NCI-H2029 (cell line): ENCODE measurements around the gene C11orf58.

ENCODE experiments used
- DNase-seq: peaks from one replicate; lab custom pipeline; 2025; lab: John Stamatoyannopoulos, UW

Gene C11orf58

GRCh38 chr11:16738193-16738946 lies at the start of gene C11orf58:
TSS of gene C11orf58 (plus strand) at chr11:16738647. CDS start at chr11:16738779, 132 bp downstream.
- peak; percentile 98 for DNase-seq

- DNase-seq = no peak
Observed at GRCh38 chr11:16690086-16690485, 48.4 kb upstream of the C11orf58 start.

GRCh38 chr11:16703795-16704194 lies 34.7 kb upstream of the C11orf58 start:
- no peak for DNase-seq

- DNase-seq = no peak
Observed at GRCh38 chr11:16713594-16713993, 24.9 kb upstream of the C11orf58 start.

GRCh38 chr11:16722581-16723344 lies 15.7 kb upstream of the C11orf58 start:
- DNase-seq = no peak

DNA sequence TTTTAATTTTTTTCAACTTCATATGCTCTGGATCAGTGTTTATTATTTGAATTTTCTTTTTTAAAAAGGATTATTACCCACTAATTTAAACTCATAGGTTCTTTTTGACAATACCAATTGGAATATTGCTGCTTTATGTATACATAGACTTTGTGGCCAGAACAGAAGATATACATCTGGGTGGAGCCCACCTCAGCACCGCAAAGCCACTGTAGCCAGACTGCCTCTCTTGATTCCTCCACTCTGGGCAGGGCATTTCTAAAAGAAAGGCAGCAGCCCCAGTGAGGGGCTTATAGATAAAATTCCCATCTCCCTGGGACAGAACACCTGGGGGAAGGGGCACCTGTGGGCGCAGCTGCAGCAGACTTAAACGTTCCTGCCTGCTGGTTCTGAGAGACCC lies 10.6 kb upstream of the C11orf58 start:
- no peak for DNase-seq

DNA sequence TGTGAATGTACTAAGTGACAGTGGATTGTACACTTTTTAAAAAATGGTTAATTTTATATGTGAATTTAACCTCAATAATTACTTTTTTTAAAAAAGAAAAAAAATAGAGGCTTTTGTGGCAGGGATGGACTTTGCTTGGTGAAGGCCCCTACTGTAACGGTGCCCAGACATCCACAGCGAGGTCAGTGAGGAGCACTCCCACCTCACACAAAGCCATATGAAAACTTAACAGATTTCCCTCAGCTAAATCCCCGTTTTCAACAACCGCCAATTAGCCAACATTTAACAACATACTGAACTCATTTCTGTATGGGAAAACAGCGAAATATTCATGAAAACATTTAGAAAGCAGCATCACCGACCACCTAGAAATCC lies 642 bp upstream of the C11orf58 start:
- DNase-seq = peak; percentile 15

DNA sequence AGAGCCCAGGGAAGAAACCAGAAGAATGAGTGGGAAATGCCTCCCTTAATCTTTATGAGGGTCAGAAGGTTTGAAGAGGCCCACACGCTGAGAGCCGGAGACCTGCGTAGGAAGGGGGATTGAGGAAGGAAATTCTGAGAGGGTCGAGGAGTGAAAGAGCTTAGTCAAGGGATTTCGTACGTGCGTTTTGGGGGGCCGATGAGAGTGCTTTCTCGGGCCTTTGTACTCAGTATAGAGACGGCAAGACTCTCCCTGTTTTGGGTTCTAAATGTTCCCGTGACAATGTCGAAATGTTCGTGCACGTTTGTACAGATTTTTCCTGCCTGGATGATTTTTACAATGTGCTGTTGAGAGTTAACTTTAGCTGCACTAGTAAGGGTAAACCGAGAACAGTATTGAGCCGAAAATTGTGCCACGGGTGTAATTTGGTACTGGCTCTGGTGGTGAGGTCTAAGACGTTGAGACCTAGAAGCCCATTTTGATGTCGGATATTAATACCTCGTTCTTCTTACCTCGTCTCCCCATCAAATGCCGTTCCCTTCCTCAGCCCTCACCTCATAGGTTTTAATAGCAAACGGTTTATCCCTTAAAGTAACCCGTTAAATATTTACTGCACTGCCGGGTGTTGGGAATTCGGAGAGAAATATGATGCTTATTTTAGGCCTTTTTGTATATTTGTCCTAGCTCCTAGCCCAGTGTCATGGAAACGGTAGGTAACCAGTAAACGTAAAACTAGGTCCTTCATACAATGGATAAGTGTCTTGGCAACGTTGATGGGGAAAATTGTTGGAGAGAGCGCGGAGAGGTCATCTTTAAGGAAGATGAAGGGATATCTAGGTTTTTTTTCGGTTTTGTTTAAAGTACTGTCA lies 734 bp downstream of the C11orf58 start:
- peak; percentile 74 for DNase-seq

GRCh38 chr11:16741473-16741872 lies 3.0 kb downstream of the C11orf58 start:
- no peak for DNase-seq

DNA sequence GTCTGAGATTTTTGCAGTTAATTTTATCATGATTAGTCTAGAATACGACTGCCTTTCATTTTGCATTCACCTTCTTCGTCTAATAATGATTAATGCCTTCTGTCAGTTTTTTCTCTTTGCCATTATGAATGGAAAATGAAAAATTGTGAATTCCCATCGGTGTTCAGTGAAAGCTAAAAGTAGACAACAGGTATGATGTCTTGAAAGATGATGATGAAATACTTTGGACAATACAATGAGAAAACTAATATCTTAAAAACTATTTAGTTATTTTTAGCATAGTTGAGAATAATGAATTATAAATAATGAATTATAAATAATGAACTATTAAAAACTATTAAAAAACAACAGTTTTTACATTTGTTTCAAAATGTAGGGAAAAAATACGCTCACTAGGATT lies 5.0 kb downstream of the C11orf58 start:
- DNase-seq = no peak

DNA sequence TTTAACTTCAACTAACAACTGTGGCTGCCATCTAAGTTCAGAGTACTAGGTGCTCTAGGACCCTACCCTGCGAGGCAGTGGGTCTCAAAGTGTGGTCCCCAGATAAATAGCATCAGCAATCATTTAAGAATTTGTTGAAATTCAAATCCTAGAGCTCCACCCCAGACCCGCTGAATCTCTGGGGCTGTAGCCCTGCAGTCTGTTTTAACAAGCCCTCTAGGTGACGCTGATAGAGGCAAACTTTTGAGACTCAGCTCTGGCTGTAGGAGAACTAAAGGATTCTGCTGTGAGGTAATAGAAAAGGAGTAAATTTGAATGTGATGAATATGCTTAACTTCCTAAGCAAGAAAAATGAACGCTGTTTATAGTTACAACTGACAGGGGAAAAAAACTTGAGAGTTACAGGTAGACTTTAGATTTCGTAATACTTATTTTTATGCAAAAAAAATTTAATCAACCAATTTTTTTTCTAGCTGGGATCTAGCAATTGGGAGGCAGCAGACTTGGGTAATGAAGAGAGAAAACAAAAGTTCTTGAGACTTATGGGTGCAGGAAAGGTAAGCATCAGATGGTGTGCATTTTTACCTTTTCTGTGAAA lies 5.8 kb downstream of the C11orf58 start:
- no peak for DNase-seq

DNA sequence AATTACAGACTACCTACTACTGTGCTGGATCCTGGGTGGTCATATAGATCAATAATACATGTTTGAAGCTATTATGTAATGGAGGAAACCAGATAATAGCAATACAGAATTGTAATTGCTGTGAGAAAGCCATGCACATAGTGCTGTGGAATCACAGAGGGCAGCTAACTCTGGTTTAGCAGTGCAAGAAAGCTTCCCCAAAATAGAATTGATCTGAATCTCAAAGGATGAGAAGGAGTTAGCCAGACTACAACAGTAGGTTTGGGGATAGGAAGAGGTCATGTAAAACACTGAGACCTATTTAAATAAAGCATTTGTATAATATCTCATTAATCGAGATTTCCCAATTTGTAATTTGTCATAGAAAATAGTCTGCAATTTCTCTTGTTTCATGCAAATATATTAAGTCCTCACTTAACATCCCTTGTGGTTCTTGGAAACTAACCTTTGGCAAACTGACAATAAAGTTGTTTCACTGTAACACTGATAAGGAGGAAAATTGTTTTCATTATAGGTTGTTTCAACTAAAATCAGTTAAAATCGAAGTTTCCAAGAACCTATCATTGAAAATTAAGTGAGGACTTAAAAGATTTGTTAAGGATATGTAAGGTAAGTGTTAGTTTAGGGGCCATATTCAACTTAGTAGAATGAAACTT lies 7.6 kb downstream of the C11orf58 start:
- DNase-seq = no peak

DNA sequence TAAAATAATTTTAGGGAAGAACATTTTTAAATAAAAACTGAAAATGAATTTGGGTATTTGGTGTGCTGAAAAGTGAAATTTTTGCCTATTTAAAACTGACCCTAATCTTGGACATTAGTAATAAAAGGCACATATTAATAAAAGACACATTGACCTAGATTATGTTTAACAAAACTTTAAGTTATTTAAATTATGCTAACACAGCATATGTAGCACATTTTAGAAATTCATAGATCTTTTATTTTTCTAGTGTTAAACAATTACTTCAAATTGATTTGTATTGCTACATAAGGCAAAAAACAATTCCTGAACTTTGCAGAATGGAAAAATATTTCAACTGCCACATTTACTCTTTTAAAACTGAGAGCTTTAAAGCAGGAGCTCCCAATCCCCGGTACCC lies 10.6 kb downstream of the C11orf58 start:
- no peak for DNase-seq

DNA sequence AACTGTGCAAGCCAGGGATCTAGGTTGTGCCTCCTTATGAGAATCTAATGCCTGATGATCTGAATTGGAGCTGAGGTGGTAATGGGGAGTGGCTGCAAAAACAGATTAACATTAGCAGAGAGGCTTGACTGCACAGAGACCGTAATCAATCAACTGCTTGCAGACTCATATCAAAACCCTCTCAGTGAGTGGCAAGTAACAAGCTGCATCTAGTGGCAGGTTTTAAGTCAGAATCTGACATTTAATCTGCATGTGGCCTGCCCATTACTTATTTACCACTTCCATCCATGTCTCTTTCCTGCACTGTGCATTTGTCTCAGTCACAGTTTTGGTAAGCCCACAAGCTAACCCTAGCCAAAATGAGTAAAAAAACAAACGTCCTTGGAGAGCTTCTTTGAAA lies 11.2 kb downstream of the C11orf58 start:
- DNase-seq = no peak

DNA sequence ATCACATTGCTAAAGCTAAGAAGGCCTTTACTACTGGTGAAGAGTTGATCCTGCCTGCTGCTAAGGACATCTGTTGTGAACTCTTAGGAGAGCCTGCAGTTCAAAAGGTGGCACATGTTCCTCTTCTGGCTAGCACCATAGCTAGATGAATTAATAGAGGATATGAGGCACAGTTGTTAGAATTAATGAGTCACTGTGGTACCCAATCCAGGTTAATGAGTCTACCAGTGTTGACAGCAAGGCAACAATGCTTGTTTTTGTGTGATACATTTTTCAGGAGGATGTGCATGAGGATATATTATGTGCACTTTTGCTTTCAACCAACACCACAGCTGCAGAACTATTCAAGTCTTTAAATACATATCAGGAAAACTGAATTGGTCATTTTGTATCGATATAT lies 12.0 kb downstream of the C11orf58 start:
- DNase-seq = no peak

DNA sequence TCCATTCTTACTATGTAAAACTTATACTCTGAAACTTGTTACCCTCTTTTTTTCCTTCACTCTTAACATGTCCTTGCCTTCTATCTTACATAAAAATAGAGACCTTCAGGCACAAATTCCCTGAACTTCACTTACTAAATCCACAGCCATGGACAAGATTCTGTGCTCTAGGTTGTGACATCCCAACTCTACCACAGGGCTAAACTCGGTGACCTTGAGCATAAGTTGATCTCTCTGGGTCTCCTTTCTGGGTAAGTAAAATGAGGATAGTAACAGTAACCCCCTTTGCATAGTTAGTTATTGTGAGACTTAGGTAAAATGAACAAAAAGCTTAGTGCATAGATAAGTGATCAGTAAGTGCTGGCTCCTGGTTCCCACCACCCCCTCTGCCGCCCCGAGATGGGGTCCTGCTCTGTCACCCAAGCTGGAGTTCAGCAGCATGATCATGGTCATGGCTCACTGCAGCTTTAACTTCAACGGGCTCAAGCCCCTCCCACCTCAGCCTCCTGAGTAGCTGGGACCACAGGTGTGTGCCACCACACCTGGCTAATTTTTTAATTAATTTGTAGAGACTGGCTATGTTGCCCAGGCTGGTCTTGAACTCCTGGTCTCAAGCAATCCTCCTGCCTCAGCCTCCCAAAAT lies 20.1 kb downstream of the C11orf58 start:
- no peak for DNase-seq

DNA sequence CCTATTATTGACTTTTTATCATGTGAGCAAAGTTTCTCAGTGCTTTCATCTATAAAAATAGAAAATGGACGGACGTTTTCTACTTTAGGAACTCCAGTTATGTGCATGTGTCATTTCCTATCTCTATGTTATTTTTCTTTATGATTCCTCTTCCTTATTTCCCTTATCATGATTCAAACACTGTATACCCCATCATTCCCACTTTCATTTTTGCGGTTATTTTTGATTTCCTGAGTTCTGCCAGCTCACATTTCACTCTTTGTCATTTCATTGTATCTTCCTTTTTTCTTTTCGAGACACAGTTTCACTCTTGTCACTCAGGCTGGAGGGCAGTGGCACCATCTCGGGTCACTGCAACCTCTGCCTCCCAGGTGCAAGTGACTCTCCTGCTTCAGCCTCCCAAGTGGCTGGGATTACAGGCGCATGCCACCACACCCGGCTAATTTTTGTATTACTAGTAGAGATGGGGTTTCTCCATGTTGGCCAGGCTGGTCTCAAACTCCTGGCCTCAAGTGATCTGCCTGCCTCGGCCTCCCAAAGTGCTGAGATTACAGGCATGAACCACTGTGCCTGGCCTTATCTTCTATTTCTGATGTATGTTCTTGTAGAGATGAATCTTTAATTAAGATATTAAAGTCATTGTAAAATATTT lies 21.5 kb downstream of the C11orf58 start:
- no peak for DNase-seq

DNA sequence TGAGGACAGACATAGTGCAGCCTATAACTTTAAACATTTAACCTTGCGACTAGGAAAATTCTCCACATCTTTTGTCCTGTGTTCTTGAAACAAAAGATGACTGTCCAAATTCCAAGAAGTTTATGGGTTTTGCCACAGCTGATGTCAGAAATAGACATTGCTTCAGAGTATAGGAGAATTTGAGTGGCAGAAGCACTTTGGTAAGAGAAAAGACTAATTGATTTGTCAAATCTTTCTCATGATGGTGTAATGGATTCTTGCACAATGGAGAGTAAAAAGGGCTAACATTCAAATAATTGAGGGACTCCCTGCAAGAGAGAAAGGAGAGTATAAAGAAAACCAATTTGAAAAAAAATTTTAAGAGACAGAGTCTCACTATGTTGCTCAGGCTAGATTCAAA lies 25.3 kb downstream of the C11orf58 start:
- DNase-seq = no peak

DNA sequence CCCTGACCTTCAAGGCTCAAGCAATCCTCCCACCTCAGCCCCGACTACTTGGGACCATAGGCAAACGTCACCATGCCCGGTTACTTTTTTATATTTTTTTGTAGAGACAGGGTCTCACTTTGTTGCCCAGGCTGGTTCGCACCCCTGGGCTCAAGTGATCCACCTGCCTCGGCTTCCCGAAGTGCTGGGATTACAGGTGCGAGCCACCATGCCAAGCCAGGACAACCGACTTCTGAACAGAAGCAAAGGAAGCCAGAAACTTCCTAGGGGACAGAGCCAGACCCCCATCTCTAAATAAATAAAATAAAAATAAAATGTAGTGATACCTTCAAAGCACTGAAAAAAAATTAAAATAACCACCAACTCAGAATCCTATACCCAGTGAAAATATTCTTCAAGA lies 26.4 kb downstream of the C11orf58 start:
- DNase-seq = no peak

GRCh38 chr11:16767137-16767536 lies 28.7 kb downstream of the C11orf58 start:
- no peak for DNase-seq

DNA sequence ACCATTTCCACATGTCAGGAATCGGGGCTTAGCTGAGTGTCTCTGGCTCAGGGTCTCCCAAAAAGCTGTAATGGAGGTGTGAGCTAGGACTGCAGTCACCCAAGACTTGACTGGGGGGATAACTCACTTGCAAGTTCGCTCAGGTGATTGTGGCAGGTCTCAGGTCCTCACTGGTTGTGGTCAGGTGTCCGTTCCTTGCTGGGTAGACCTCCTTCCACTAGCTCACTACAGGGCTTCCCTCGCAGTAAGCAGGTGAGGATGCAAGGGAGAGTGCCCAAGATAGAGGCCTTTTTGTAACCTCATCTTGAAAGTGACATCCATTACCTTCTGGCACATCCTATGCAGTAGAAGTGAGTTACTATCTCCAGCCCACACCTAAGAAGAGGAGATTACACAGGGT lies 29.5 kb downstream of the C11orf58 start:
- DNase-seq = no peak
